ENCODE measurements around the gene MTMR2. TPM values are rescaled to one million over a fixed set of nuclear protein-coding genes. Genes with fewer than 3 reads are reported as not detected.

Gene MTMR2
- total and polyA plus RNA-seq, 2 of the 13 experiments (the other 11 are each of a cell fraction or from before 2014, with no cell fraction given), result 12.7 to 22.3 TPM

DNA sequence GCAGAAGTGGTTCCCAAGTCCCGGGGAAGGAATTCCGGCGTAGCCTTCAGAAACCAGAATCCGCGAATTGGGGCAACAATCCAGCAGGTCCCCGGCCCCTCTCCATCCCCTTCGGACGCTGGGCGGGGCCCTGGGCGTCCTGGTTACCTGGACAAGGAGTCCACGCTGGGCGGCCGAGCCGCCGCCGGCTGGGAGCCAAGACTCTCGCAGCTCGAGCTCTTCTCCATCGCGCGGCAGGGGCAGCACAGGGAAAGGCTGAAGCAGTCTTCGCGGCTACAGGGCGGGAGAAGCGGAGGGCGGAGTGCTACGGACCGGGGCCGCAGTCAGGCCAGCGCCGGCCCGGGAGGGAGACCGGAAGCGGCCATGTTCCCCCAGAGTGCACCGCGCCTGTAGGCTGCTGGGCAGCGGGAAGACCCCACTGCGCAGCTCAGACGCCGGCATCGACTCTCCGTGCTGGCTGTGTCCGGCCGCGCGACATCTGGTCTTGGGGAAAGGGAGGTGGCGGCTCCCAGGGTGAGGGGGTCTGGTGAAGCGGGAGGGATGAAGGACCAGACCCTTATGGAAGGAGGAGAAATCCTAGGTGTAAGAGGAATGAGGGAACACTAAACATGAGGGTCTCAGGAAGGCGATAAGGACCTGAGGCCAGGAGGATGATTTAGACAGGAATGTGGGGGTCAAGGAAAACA lies at the start of gene MTMR2 (continued):
- TF ChIP-seq MYPOP (CRISPR knock-in tag; IDR thresholded peaks at IDR 0.05), result peak; percentile 79; the same call in 1 of the 2 replicates
- no peak for TF ChIP-seq HMGA1 (CRISPR knock-in tag; conservative IDR thresholded peaks at IDR 0.05)
- no peak for TF ChIP-seq TCF7 (IDR thresholded peaks at IDR 0.05; ENCODE audit: low read depth)
- TF ChIP-seq RCOR2 (CRISPR knock-in tag; IDR thresholded peaks at IDR 0.05), result no peak
- peak; percentile 56 for TF ChIP-seq IRF2 (CRISPR knock-in tag; IDR thresholded peaks at IDR 0.05)
- peak; percentile 84 for TF ChIP-seq ZNF446 (CRISPR knock-in tag; IDR thresholded peaks at IDR 0.05)
- TF ChIP-seq ELK4 (CRISPR knock-in tag; IDR thresholded peaks at IDR 0.05; ENCODE audit: borderline replicate concordance), result no peak
- no peak for TF ChIP-seq ZNF713 (CRISPR knock-in tag; IDR thresholded peaks at IDR 0.05)
- no peak for TF ChIP-seq ZKSCAN1 (IDR thresholded peaks at IDR 0.05; ENCODE audit: low read length)
- TF ChIP-seq HMG20A (CRISPR knock-in tag; IDR thresholded peaks at IDR 0.05; ENCODE audit: borderline replicate concordance), result no peak
- TF ChIP-seq ZNF496 (CRISPR knock-in tag; IDR thresholded peaks at IDR 0.05; ENCODE audit: insufficient replicate concordance), result no peak
- no peak for TF ChIP-seq SIX1 (CRISPR knock-in tag; IDR thresholded peaks at IDR 0.05; ENCODE audit: borderline replicate concordance)
- TF ChIP-seq, protein P1, sequence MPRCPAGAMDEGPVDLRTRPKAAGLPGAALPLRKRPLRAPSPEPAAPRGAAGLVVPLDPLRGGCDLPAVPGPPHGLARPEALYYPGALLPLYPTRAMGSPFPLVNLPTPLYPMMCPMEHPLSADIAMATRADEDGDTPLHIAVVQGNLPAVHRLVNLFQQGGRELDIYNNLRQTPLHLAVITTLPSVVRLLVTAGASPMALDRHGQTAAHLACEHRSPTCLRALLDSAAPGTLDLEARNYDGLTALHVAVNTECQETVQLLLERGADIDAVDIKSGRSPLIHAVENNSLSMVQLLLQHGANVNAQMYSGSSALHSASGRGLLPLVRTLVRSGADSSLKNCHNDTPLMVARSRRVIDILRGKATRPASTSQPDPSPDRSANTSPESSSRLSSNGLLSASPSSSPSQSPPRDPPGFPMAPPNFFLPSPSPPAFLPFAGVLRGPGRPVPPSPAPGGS (CRISPR knock-in tag; IDR thresholded peaks at IDR 0.05), result peak; percentile 85; the same call in 1 of the 2 replicates
- TF ChIP-seq ZFP82 (CRISPR knock-in tag; IDR thresholded peaks at IDR 0.05; ENCODE audit: borderline replicate concordance), result 0 out of 2 replicates have a peak, but pooled peaks have one; percentile 78
- TF ChIP-seq, protein P2, sequence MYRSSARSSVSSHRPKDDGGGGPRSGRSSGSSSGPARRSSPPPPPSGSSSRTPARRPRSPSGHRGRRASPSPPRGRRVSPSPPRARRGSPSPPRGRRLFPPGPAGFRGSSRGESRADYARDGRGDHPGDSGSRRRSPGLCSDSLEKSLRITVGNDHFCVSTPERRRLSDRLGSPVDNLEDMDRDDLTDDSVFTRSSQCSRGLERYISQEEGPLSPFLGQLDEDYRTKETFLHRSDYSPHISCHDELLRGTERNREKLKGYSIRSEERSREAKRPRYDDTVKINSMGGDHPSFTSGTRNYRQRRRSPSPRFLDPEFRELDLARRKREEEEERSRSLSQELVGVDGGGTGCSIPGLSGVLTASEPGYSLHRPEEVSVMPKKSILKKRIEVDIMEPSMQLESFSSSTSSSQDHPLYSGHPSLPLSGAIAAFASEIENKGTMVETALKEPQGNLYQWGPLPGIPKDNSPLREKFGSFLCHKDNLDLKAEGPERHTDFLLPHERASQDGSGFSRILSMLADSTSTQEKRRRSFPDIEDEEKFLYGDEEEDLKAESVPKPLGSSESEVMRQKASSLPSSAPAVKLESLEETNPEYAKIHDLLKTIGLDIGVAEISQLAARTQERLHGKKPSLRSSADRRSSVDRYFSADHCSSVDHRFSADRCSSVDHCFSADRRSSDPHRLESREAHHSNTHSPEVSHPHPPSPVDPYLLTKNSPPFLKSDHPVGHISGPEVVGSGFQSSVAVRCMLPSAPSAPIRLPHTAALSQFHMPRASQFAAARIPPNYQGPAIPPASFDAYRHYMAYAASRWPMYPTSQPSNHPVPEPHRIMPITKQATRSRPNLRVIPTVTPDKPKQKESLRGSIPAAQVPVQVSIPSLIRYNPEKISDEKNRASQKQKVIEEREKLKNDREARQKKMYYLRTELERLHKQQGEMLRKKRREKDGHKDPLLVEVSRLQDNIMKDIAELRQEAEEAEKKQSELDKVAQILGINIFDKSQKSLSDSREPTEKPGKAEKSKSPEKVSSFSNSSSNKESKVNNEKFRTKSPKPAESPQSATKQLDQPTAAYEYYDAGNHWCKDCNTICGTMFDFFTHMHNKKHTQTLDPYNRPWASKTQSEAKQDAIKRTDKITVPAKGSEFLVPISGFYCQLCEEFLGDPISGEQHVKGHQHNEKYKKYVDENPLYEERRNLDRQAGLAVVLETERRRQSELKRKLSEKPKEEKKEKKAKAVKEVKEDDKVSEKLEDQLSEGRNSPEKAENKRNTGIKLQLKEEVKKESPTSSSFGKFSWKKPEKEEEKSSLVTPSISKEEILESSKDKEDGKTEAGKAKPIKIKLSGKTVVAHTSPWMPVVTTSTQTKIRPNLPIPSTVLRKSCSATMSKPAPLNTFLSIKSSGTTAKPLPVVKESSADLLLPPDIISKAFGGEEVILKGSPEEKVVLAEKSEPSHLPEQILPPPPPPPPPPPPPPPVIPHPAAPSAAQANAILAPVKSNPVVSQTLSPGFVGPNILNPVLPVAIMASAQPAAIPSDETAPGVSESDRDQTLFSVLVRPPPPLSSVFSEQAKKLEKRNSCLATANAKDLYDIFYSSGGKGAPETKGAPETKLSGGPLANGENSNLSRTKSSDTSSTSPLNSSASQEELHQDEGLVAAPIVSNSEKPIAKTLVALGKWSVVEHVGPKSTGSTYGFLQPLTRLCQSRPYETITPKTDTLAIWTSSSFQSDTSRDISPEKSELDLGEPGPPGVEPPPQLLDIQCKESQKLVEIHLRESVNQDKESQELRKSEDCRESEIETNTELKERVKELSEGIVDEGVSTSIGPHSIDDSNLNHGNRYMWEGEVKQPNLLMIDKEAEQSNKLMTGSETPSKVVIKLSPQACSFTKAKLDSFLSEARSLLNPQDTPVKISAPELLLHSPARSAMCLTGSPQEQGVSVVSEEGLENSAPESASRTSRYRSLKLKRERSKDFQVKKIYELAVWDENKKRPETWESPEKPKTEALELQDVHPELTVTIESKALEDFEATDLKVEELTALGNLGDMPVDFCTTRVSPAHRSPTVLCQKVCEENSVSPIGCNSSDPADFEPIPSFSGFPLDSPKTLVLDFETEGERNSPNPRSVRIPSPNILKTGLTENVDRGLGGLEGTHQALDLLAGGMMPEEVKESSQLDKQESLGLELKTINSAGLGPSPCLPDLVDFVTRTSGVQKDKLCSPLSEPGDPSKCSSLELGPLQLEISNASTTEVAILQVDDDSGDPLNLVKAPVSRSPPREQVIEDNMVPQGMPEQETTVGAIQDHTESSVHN (CRISPR knock-in tag; IDR thresholded peaks at IDR 0.05), result no peak
- TF ChIP-seq PPARG (CRISPR knock-in tag; conservative IDR thresholded peaks at IDR 0.05), result no peak; the same call in none of the 2 replicates
- no peak for TF ChIP-seq GLMP (CRISPR knock-in tag; IDR thresholded peaks at IDR 0.05; ENCODE audit: borderline replicate concordance)

Measured in HepG2 (cell line).